Erythroblast (primary cell): ENCODE results near the gene PAK1.

Experiments
- GATA1 ChIP-seq: IDR thresholded peaks from 2 replicates; pipeline ENCODE4 v1.6.1; 2011; ENCODE audit warnings: low read depth, mild to moderate bottlenecking, control low read depth, low read length, moderate library complexity
- POLR2A ChIP-seq: IDR thresholded peaks from 2 replicates; pipeline ENCODE4 v1.6.1; 2011; ENCODE audit warnings: mild to moderate bottlenecking, low read length

DNA sequence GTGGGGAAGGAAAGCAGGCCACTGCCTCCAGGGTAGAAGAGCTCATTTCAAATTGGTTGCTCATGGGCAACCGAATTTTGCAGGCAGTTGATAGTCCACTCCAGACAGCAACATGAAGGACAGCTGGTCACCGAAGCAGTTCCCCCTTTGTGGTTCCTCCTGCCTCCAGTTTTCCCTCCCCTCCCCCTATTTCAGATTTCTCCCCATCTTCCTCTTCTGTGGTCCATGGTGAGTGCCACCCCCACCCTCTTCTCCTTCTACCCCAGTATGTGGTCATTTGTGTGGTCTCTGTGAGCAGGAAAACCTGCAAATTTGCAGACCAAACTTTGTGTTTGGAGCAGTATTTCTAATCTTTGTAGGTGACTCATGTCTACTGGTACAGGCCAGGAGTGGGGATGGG, 38.2 kb upstream of the PAK1 start:
- TF ChIP-seq POLR2A (no peak), GATA1 (no peak)
